HL-60/S4 treated with retinoic acid at 250 ng/mL for 4 days and 3 days (cell line): ENCODE data around the gene VWA2.

Experiments
- in situ Hi-C: fragments of 300-500 bp; cut with MboI; formaldehyde crosslinking; loops from 2 replicates; pipeline ENCODE4 v1.7.0; 2022; ENCODE audit warnings: low sequenced_read_pairs

Gene VWA2

GRCh38 chr10:114246679-114247305 is 7.7 kb downstream of the VWA2 start:
- in situ Hi-C loops, result no loop called here

- in situ Hi-C loops, result no loop called here
These were observed 11.2 kb downstream of the VWA2 start for GRCh38 chr10:114250236-114250635.

- in situ Hi-C loops, result no loop called here
These were observed 11.7 kb downstream of the VWA2 start for GRCh38 chr10:114250716-114251115.

- in situ Hi-C loops, result no loop called here
These were observed 13.0 kb downstream of the VWA2 start for GRCh38 chr10:114252092-114252491.

GRCh38 chr10:114252883-114253282 is 13.8 kb downstream of the VWA2 start:
- in situ Hi-C loops, result no loop called here

- in situ Hi-C loops, result no loop called here
These were observed 16.2 kb downstream of the VWA2 start for GRCh38 chr10:114255227-114255626.

GRCh38 chr10:114256008-114256765 is 17.1 kb downstream of the VWA2 start:
- in situ Hi-C loops, result no loop called here

GRCh38 chr10:114256822-114257221 is 17.8 kb downstream of the VWA2 start:
- in situ Hi-C loops, result no loop called here

GRCh38 chr10:114257498-114257897 is 18.4 kb downstream of the VWA2 start:
- in situ Hi-C loops, result no loop called here

- in situ Hi-C loops, result no loop called here
These were observed 19.3 kb downstream of the VWA2 start for GRCh38 chr10:114258274-114258840.

GRCh38 chr10:114259824-114260223 is 20.8 kb downstream of the VWA2 start:
- in situ Hi-C loops, result no loop called here

- in situ Hi-C loops, result no loop called here
These were observed 21.3 kb downstream of the VWA2 start for GRCh38 chr10:114260366-114260765.

GRCh38 chr10:114261076-114261475 is 22.0 kb downstream of the VWA2 start:
- in situ Hi-C loops, result no loop called here

- in situ Hi-C loops, result no loop called here
These were observed 23.4 kb downstream of the VWA2 start for GRCh38 chr10:114262496-114262895.

- in situ Hi-C loops, result no loop called here
These were observed 26.5 kb downstream of the VWA2 start for GRCh38 chr10:114265392-114266053.

- in situ Hi-C loops, result no loop called here
These were observed 27.5 kb downstream of the VWA2 start for GRCh38 chr10:114266521-114266920.

- in situ Hi-C loops, result no loop called here
These were observed 32.2 kb downstream of the VWA2 start for GRCh38 chr10:114271075-114271778.

GRCh38 chr10:114271779-114272167 is 32.7 kb downstream of the VWA2 start:
- in situ Hi-C loops, result no loop called here

- in situ Hi-C loops, result no loop called here
These were observed 33.6 kb downstream of the VWA2 start for GRCh38 chr10:114272696-114273095.

GRCh38 chr10:114273910-114274309 is 34.9 kb downstream of the VWA2 start:
- in situ Hi-C loops, result no loop called here
